Right lung (tissue), 5 donors: ENCODE measurements around the gene EMC10. TPM values are rescaled to one million over a fixed set of nuclear protein-coding genes. Genes with fewer than 3 reads are reported as not detected.
"Not testable (repeated sequence)": the region's sequence is repeated elsewhere in the genome, so short reads cannot be mapped to it uniquely, and the experiment has no call there.

ENCODE experiments used
- DNase-seq, 2 donors: peaks; one replicate each; pipeline ENCODE4 v3.0.0-alpha.2; 2013
- polyA plus RNA-seq, 5 donors: library from polyadenylated mRNA; unstranded; fragments of 120-200 nt; gene quantifications; one replicate each; pipeline versions ENCODE4 v1.2.1 to v1.2.3, GENCODE V29; 2013; ENCODE audit warnings: inconsistent platforms in 1 of 5, low replicate concordance in 1 of 5; ENCODE audit not compliant: insufficient read length in 5 of 5, insufficient read depth in 1 of 5

Gene EMC10
- polyA plus RNA-seq, 5 donors = 64.4 to 124 (median 87.2) TPM

GRCh38 chr19:50449236-50449899 lies 26.9 kb upstream of the EMC10 start:
- no peak for DNase-seq

- no peak for DNase-seq
Observed at GRCh38 chr19:50450369-50451222, 25.7 kb upstream of the EMC10 start.

GRCh38 chr19:50451223-50451534 lies 25.1 kb upstream of the EMC10 start:
- no peak for DNase-seq

GRCh38 chr19:50453243-50453642 lies 23.1 kb upstream of the EMC10 start:
- DNase-seq = no peak

- DNase-seq = no peak
Observed at GRCh38 chr19:50455992-50456391, 20.3 kb upstream of the EMC10 start.

GRCh38 chr19:50457300-50457699 lies 19.0 kb upstream of the EMC10 start:
- DNase-seq = no peak

GRCh38 chr19:50458396-50459066 lies 17.8 kb upstream of the EMC10 start:
- no peak for DNase-seq

- no peak for DNase-seq
Observed at GRCh38 chr19:50459067-50459456, 17.2 kb upstream of the EMC10 start.

GRCh38 chr19:50459638-50460037 lies 16.7 kb upstream of the EMC10 start:
- DNase-seq = no peak

GRCh38 chr19:50460161-50460765 lies 16.0 kb upstream of the EMC10 start:
- no peak for DNase-seq

GRCh38 chr19:50461066-50461875 lies 15.0 kb upstream of the EMC10 start:
- DNase-seq = peak; percentile 35 to 46

- DNase-seq = no peak
Observed at GRCh38 chr19:50462970-50463369, 13.3 kb upstream of the EMC10 start.

GRCh38 chr19:50464348-50464747 lies 12.0 kb upstream of the EMC10 start:
- DNase-seq = no peak

- DNase-seq = no peak
Observed at GRCh38 chr19:50465000-50465399, 11.3 kb upstream of the EMC10 start.

- DNase-seq = no peak
Observed at GRCh38 chr19:50465986-50466705, 10.2 kb upstream of the EMC10 start.

GRCh38 chr19:50466706-50467039 lies 9.6 kb upstream of the EMC10 start:
- no peak for DNase-seq

- DNase-seq = no peak
Observed at GRCh38 chr19:50467566-50467965, 8.7 kb upstream of the EMC10 start.

GRCh38 chr19:50468818-50469217 lies 7.5 kb upstream of the EMC10 start:
- no peak for DNase-seq

- DNase-seq = not testable (repeated sequence)
Observed at GRCh38 chr19:50473336-50473735, 3.0 kb upstream of the EMC10 start.

- no peak for DNase-seq
Observed at GRCh38 chr19:50475101-50475568, 1.2 kb upstream of the EMC10 start.

- DNase-seq = no peak
Observed at GRCh38 chr19:50475736-50476223, 527 bp upstream of the EMC10 start.
